HCT116 (cell line): ENCODE measurements around the gene DERA. TPM values are rescaled to one million over a fixed set of nuclear protein-coding genes. Genes with fewer than 3 reads are reported as not detected.

Experiments used
- ATAC-seq: fragments of 200-7000 bp; cut with Tn5 transposase; 2 replicates; pipeline ENCODE4 v1.9.1; 2020; ENCODE audit warnings: mild to moderate bottlenecking, moderate library complexity
- BruUV-seq: library from RNA; stranded (reverse); fragments of 400-500 nt; replicated peaks from 2 replicates; lab custom pipeline; 2021; lab: Mats Ljungman, UMichigan
- CTCF ChIA-PET: fragments of 300-600 bp; sonication (Branson Sonifier 250); formaldehyde crosslinking; loops from one replicate; lab custom pipeline; 2021; ENCODE audit warnings: antibody characterized with exemption; lab: Charles Lee
- POLR2A ChIA-PET: fragments of 300-600, 350-600 bp; sonication (Branson Sonifier 250); formaldehyde crosslinking; loops from one replicate; lab custom pipeline; 2021; ENCODE audit warnings: antibody characterized with exemption; lab: Charles Lee
- RAD21 ChIA-PET, 2 experiments: fragments of 300-600 bp; sonication (Branson Sonifier 250); formaldehyde crosslinking; loops; one replicate each; lab custom pipeline; 2023; ENCODE audit warnings: low total read pairs in 2 of 2; ENCODE audit not compliant: uncharacterized antibody in 2 of 2, unreplicated experiment in 2 of 2, low non-redundant PET in 1 of 2; lab: Charles Lee
- DNase-seq: peaks from one replicate; pipeline ENCODE4 v3.0.0-alpha.2; 2010; ENCODE audit warnings: low read depth, low spot score
- H2AFZ ChIP-seq: fragments of 200-600 bp; shearing (Covaris generic), sonication (generic); 2 replicates; pipeline ENCODE4 v1.6.1; 2017; ENCODE audit warnings: low read depth, mixed run types, mixed read lengths, antibody characterized with exemption, low read length; ENCODE audit not compliant: poor library complexity, severe bottlenecking
- H3K27ac ChIP-seq: 2 replicates; pipeline ENCODE4 v1.5.1; 2012; ENCODE audit warnings: low read depth, low read length
- H3K27me3 ChIP-seq: fragments of 200-600 bp; sonication (generic); 2 replicates; pipeline ENCODE4 v1.6.1; 2016; ENCODE audit warnings: mixed run types, low read length, mixed read lengths; ENCODE audit not compliant: insufficient read depth
- H3K36me3 ChIP-seq, 2 experiments: fragments of 200-500 bp in 1 of 2; fragments of 200-600 bp in 1 of 2; sonication (Bioruptor generic) in 1 of 2; sonication (generic) in 1 of 2; 2 replicates each; pipeline versions ENCODE4 v1.5.1 to v1.6.1; 2014 to 2016; ENCODE audit warnings: low read length in 2 of 2, inconsistent platforms in 1 of 2, mixed read lengths in 1 of 2, mixed run types in 1 of 2; ENCODE audit not compliant: insufficient read depth in 2 of 2, control insufficient read depth in 1 of 2
- H3K4me1 ChIP-seq, 2 experiments: fragments of 200-600 bp in 1 of 2; sonication (generic) in 1 of 2; 2 replicates each; pipeline versions ENCODE4 v1.5.1 to v1.6.1; 2012 to 2017; ENCODE audit warnings: low read length in 2 of 2, inconsistent platforms in 1 of 2, mild to moderate bottlenecking in 1 of 2, mixed read lengths in 1 of 2, mixed run types in 1 of 2, moderate library complexity in 1 of 2; ENCODE audit not compliant: insufficient read depth in 2 of 2, control insufficient read depth in 1 of 2
- H3K4me2 ChIP-seq: fragments of 200-600 bp; sonication (generic); 2 replicates; pipeline ENCODE4 v1.6.1; 2017; ENCODE audit warnings: mixed run types, low read length, mixed read lengths
- H3K4me3 ChIP-seq, 2 experiments: fragments of 200-600 bp in 1 of 2; sonication (generic) in 1 of 2; replicated peaks in 1 of 2; 2 replicates each; pipeline ENCODE4 v1.5.1; 2011 to 2016; ENCODE audit warnings: low read length in 2 of 2, control low read depth in 1 of 2, low read depth in 1 of 2, mild to moderate bottlenecking in 1 of 2, mixed read lengths in 1 of 2, mixed run types in 1 of 2
- H3K79me2 ChIP-seq: fragments of 200-600 bp; sonication (generic); 2 replicates; pipeline ENCODE4 v1.6.1; 2017; ENCODE audit warnings: mild to moderate bottlenecking, mixed run types, low read length, moderate library complexity, mixed read lengths; ENCODE audit not compliant: insufficient read depth
- H3K9ac ChIP-seq: fragments of 200-600 bp; sonication (generic); 2 replicates; pipeline ENCODE4 v1.6.1; 2016; ENCODE audit warnings: low read length, mixed read lengths
- H3K9me2 ChIP-seq: fragments of 200-600 bp; sonication (generic), shearing (Covaris generic); 2 replicates; pipeline ENCODE4 v1.6.1; 2017; ENCODE audit warnings: mixed run types, mild to moderate bottlenecking, moderate library complexity; ENCODE audit not compliant: insufficient read depth
- H3K9me3 ChIP-seq, 2 experiments: fragments of 200-500 bp in 1 of 2; fragments of 200-600 bp in 1 of 2; sonication (Bioruptor generic) in 1 of 2; sonication (generic) in 1 of 2; 2 replicates each; pipeline ENCODE4 v1.6.1; 2014 to 2017; ENCODE audit warnings: low read length in 2 of 2, mixed read lengths in 2 of 2, inconsistent platforms in 1 of 2, low read depth in 1 of 2, mild to moderate bottlenecking in 1 of 2, mixed run types in 1 of 2, moderate library complexity in 1 of 2; ENCODE audit not compliant: control insufficient read depth in 1 of 2, insufficient read depth in 1 of 2
- H4K20me1 ChIP-seq: fragments of 200-600 bp; sonication (generic), shearing (Covaris generic); 2 replicates; pipeline ENCODE4 v1.6.1; 2017; ENCODE audit warnings: mixed run types, mild to moderate bottlenecking, moderate library complexity; ENCODE audit not compliant: insufficient read depth
- ATF3 ChIP-seq: IDR thresholded peaks from 2 replicates; pipeline ENCODE4 v1.6.1; 2012
- CBX3 ChIP-seq: IDR thresholded peaks from 2 replicates; pipeline ENCODE4 v1.6.1; 2012; ENCODE audit warnings: low read depth
- CEBPB ChIP-seq: IDR thresholded peaks from 2 replicates; pipeline ENCODE4 v1.6.1; 2012; ENCODE audit warnings: low read depth
- CTCF ChIP-seq, 3 experiments: fragments of 200-600 bp in 1 of 3; sonication (generic) in 1 of 3; IDR thresholded peaks in 2 of 3; conservative IDR thresholded peaks in 1 of 3; 2 replicates each; pipeline ENCODE4 v1.5.1; 2012 to 2017; ENCODE audit warnings: low read depth in 2 of 3, low read length in 2 of 3, antibody characterized with exemption in 1 of 3, borderline replicate concordance in 1 of 3, control low read depth in 1 of 3, mild to moderate bottlenecking in 1 of 3, mixed read lengths in 1 of 3, mixed run types in 1 of 3, moderate library complexity in 1 of 3; ENCODE audit not compliant: insufficient read depth in 1 of 3
- FOSL1 ChIP-seq: IDR thresholded peaks from 2 replicates; pipeline ENCODE4 v1.6.1; 2012; ENCODE audit warnings: low read depth
- MAX ChIP-seq: IDR thresholded peaks from 2 replicates; pipeline ENCODE4 v1.6.1; 2012
- POLR2A ChIP-seq: IDR thresholded peaks from 2 replicates; pipeline ENCODE4 v1.7.0; 2011; ENCODE audit warnings: borderline replicate concordance; ENCODE audit not compliant: insufficient read depth, insufficient read length; ENCODE audit errors: extremely low read depth
- POLR2AphosphoS5 ChIP-seq: IDR thresholded peaks from 2 replicates; pipeline ENCODE4 v1.6.1; 2011; ENCODE audit warnings: mild to moderate bottlenecking, low read depth, low read length, moderate library complexity
- SP1 ChIP-seq: IDR thresholded peaks from 2 replicates; pipeline ENCODE4 v1.6.1; 2012; ENCODE audit warnings: low read depth
- TCF7L2 ChIP-seq: IDR thresholded peaks from 2 replicates; pipeline ENCODE4 v1.7.0; 2011; ENCODE audit warnings: borderline replicate concordance, inconsistent platforms; ENCODE audit not compliant: insufficient read depth, insufficient read length; ENCODE audit errors: extremely low read depth
- YY1 ChIP-seq: IDR thresholded peaks from 2 replicates; pipeline ENCODE4 v1.6.1; 2011; ENCODE audit warnings: low read length, low read depth, moderate library complexity, mild to moderate bottlenecking; ENCODE audit not compliant: insufficient replicate concordance; ENCODE audit errors: extremely low read depth
- ZNF274 ChIP-seq: fragments of 200-500 bp; sonication (Bioruptor generic); IDR thresholded peaks from 2 replicates; pipeline ENCODE4 v1.6.1; 2014; ENCODE audit warnings: mild to moderate bottlenecking, low read depth, low read length, inconsistent platforms
- intact Hi-C: fragments of 100-400 bp; cut with micrococcal nuclease; formaldehyde crosslinking; loops from 2 replicates; pipeline ENCODE4 v1.10.0; 2022
- total RNA-seq: library from RNA; stranded (reverse); gene quantifications from one replicate; pipeline ENCODE4 v1.2.1, GENCODE V29; 2021; ENCODE audit not compliant: unreplicated experiment
- TF ChIP-seq, protein P1 (sequence below): IDR thresholded peaks from 2 replicates; pipeline ENCODE4 v1.6.1; 2011; ENCODE audit warnings: mild to moderate bottlenecking, low read length, moderate library complexity; ENCODE audit not compliant: insufficient replicate concordance; ENCODE audit errors: extremely low read depth

The DERA gene
- total RNA-seq, 1 experiment from 2014 or later, result 32.6 TPM

DNA sequence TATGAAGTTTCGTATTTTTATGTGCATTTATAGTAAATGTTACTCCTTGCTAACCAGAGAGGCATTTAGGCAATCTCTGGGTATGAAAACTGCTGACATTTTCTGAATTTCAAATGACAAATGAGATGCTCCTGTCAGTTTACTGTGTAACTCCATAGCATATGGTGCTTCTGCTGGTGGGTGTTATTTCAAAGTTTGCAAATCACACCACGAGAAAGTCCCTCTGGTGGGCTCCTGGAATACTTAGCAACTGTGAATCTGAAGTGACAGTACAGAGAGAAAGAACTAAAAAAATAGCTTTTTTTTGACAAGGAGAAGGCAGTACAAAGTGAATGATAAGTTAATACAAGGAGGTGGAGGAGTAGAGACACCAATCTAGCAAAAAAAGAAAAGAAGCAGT lies 161.5 kb downstream of the DERA start (continued):
- no peak for TF ChIP-seq ATF3

DNA sequence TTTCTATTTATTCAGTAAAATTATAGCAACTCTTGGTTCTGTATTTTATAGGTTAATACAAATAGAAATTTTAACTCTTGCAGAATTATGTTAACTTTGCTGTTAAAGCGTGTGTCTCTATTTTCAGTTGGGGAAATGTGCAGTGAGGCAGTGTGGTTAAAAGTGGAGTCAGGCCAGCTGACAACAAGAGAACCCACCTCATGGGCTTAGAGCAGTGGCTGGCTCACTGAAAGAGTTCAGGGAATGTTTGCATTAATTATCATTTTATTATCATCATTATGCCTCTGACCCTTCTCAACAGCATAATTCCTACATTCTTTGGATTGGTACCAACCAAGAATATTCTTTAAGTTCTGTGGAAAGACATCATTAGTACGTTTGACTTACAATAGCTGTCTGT lies 163.8 kb downstream of the DERA start:
- Histone ChIP-seq H3K9ac (no peak overlapping the region), H3K9me2 (no peaks in the 10 kb centered on the region), H3K36me3 (no peaks in the 10 kb centered on the region), H3K4me2 (no peak overlapping the region), H3K4me3 (no peak overlapping the region), H2AFZ (no peak overlapping the region), H4K20me1 (no peaks in the 10 kb centered on the region), H3K27ac (no peak overlapping the region), H3K9me3 (no peaks in the 10 kb centered on the region), H3K4me1 (no peaks in the 10 kb centered on the region), H3K27me3 (no peaks in the 10 kb centered on the region), H3K79me2 (no peaks in the 10 kb centered on the region)
- ATAC-seq, result no peak
- no peak for DNase-seq
- RAD21 ChIA-PET, result no interaction called here
- no TSS peak for BruUV-seq
- POLR2A ChIA-PET, result no interaction called here
- TF ChIP-seq POLR2AphosphoS5, result no peak
- no peak for TF ChIP-seq TCF7L2
- TF ChIP-seq CBX3, result no peak
- no peak for TF ChIP-seq YY1
- no peak for TF ChIP-seq FOSL1
- no peak for TF ChIP-seq ZNF274
- TF ChIP-seq, protein P1, sequence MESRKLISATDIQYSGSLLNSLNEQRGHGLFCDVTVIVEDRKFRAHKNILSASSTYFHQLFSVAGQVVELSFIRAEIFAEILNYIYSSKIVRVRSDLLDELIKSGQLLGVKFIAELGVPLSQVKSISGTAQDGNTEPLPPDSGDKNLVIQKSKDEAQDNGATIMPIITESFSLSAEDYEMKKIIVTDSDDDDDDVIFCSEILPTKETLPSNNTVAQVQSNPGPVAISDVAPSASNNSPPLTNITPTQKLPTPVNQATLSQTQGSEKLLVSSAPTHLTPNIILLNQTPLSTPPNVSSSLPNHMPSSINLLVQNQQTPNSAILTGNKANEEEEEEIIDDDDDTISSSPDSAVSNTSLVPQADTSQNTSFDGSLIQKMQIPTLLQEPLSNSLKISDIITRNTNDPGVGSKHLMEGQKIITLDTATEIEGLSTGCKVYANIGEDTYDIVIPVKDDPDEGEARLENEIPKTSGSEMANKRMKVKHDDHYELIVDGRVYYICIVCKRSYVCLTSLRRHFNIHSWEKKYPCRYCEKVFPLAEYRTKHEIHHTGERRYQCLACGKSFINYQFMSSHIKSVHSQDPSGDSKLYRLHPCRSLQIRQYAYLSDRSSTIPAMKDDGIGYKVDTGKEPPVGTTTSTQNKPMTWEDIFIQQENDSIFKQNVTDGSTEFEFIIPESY, result no peak
- TF ChIP-seq POLR2A, result no peak
- TF ChIP-seq MAX, result no peak
- TF ChIP-seq CTCF (IDR thresholded peaks at IDR 0.05 in 2 of 3, conservative IDR thresholded peaks at IDR 0.05 in 1 of 3; ENCODE audit: borderline replicate concordance in 1 of 3, insufficient read depth in 1 of 3, low read depth in 2 of 3, low read length in 2 of 3), result no peak
- TF ChIP-seq ATF3, result no peak
- TF ChIP-seq SP1, result no peak
- TF ChIP-seq CEBPB, result no peak
- CTCF ChIA-PET, result no interaction called here
- intact Hi-C loops, result no loop called here
